Vagina (tissue), 2 donors: ENCODE results near the gene ASF1A.

ENCODE experiments used
- CTCF ChIP-seq, 3 experiments: fragments of 450-650 bp in 2 of 3; fragments of 200-600 bp in 1 of 3; sonication (generic) in 1 of 3; IDR thresholded peaks; one replicate each; pipeline ENCODE4 v1.5.1; 2017 to 2019; ENCODE audit warnings: antibody characterized with exemption in 3 of 3, mild to moderate bottlenecking in 2 of 3, moderate library complexity in 2 of 3
- POLR2A ChIP-seq, 2 donors: fragments of 450-650 bp; IDR thresholded peaks; one replicate each; pipeline ENCODE4 v1.6.1; 2017; ENCODE audit warnings: antibody characterized with exemption in 2 of 2, mild to moderate bottlenecking in 2 of 2, moderate library complexity in 2 of 2
- POLR2AphosphoS5 ChIP-seq, 2 donors: sonication (generic); formaldehyde crosslinking; IDR thresholded peaks; one replicate each; pipeline ENCODE4 v1.9.0; 2017; ENCODE audit warnings: antibody characterized with exemption in 2 of 2, mild to moderate bottlenecking in 2 of 2, low read depth in 1 of 2; ENCODE audit not compliant: insufficient read depth in 1 of 2

GRCh38 chr6:118923035-118923434 is 29.1 kb downstream of the ASF1A start:
- TF ChIP-seq CTCF (IDR thresholded peaks at IDR 0.05) (no peak), POLR2A (IDR thresholded peaks at IDR 0.05) (no peak), POLR2AphosphoS5 (IDR thresholded peaks at IDR 0.05; ENCODE audit: insufficient read depth in 1 of 2, low read depth in 1 of 2) (no peak)
